OCI-LY7 (cell line): Measurements from ENCODE around the gene RNF213.

Source experiments
- CTCF ChIP-seq: fragments of 200-600 bp; sonication (generic); conservative IDR thresholded peaks from 2 replicates; pipeline ENCODE4 v1.5.1; 2014; ENCODE audit warnings: mild to moderate bottlenecking, antibody characterized with exemption, low read length, moderate library complexity, mixed read lengths
- EZH2phosphoT487 ChIP-seq: fragments of 200-600 bp; sonication (generic); IDR thresholded peaks from 2 replicates; pipeline ENCODE4 v1.6.1; 2018; ENCODE audit warnings: low read depth, borderline replicate concordance, mild to moderate bottlenecking, mixed run types, antibody characterized with exemption, low read length, moderate library complexity, mixed read lengths

- TF ChIP-seq EZH2phosphoT487 (no peak), CTCF (no peak)
Measured at GRCh38 chr17:80431246-80432195, 170.9 kb downstream of the RNF213 start.
